Nephron (organoid): ENCODE measurements around the gene AGPAT3.

Experiments used
- H3K27ac Mint-ChIP-seq, 3 experiments: 2 replicates each; pipeline ENCODE4 v1.8.0; 2020; ENCODE audit warnings: mixed read lengths in 3 of 3, mild to moderate bottlenecking in 2 of 3, moderate library complexity in 1 of 3
- H3K27me3 Mint-ChIP-seq: 2 replicates; pipeline ENCODE4 v1.8.0; 2021; ENCODE audit warnings: low read depth, mild to moderate bottlenecking, moderate library complexity, mixed read lengths
- H3K36me3 Mint-ChIP-seq: 2 replicates; pipeline ENCODE4 v1.8.0; 2020; ENCODE audit warnings: low read depth, mixed read lengths
- H3K4me1 Mint-ChIP-seq: 2 replicates; pipeline ENCODE4 v1.8.0; 2020; ENCODE audit warnings: mixed read lengths
- H3K4me3 Mint-ChIP-seq, 3 experiments: 2 replicates each; pipeline ENCODE4 v1.8.0; 2020; ENCODE audit warnings: mild to moderate bottlenecking in 3 of 3, mixed read lengths in 3 of 3, moderate library complexity in 2 of 3
- H3K9me3 Mint-ChIP-seq: 2 replicates; pipeline ENCODE4 v1.8.0; 2020; ENCODE audit warnings: mixed read lengths
- TF ChIP-seq, protein P1 (sequence below), 3 experiments: fragments of 200-600 bp; sonication (generic); IDR thresholded peaks; one replicate each; pipeline ENCODE4 v1.5.0; 2021; ENCODE audit warnings: antibody characterized with exemption in 3 of 3; ENCODE audit not compliant: unreplicated experiment in 3 of 3

Gene AGPAT3

DNA sequence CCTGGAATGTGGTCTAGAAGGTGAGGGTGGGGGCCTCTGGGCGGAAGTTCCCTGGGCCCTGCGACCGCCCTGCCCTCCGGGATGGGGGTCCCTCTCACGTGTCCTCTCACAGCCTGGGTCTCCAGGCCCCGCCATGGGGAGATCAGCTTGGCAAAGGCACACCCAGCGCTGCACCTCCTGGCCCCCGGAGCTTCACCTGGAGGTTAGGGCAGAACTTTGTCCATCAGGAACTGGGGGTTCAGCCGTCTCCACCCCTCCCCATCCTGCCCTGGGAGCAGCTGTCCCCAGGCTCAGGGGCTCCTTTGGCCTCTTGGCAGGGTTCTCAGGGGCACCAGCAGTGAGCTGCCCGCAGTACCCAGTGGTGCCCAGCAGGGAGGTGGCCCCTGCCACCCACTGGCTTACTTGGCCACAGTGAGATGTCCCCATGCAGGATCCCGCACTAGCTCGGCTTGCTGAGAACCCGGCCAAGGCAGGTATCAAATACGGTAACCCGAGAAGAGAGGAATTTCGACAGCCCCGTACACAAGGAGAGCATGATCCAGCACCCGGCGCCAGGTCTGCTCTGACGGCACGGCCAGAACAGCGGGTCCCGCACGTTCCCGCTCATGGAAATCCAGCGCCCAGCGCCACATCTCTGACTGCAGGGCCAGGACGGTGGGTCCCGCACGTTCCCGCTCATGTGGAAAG, 38.9 kb upstream of the AGPAT3 start:
- no peaks in the 10 kb centered on the region for H3K36me3 Mint-ChIP-seq
- peaks cover 6% of the 10 kb centered on the region for H3K9me3 Mint-ChIP-seq
- peaks cover 10% of the 10 kb centered on the region for H3K27me3 Mint-ChIP-seq
- H3K27ac Mint-ChIP-seq = no peak overlapping the region
- no peaks in the 10 kb centered on the region for H3K4me1 Mint-ChIP-seq
- TF ChIP-seq, protein P1, sequence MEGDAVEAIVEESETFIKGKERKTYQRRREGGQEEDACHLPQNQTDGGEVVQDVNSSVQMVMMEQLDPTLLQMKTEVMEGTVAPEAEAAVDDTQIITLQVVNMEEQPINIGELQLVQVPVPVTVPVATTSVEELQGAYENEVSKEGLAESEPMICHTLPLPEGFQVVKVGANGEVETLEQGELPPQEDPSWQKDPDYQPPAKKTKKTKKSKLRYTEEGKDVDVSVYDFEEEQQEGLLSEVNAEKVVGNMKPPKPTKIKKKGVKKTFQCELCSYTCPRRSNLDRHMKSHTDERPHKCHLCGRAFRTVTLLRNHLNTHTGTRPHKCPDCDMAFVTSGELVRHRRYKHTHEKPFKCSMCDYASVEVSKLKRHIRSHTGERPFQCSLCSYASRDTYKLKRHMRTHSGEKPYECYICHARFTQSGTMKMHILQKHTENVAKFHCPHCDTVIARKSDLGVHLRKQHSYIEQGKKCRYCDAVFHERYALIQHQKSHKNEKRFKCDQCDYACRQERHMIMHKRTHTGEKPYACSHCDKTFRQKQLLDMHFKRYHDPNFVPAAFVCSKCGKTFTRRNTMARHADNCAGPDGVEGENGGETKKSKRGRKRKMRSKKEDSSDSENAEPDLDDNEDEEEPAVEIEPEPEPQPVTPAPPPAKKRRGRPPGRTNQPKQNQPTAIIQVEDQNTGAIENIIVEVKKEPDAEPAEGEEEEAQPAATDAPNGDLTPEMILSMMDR (IDR thresholded peaks at IDR 0.05; ENCODE audit: unreplicated experiment in 3 of 3) = peak in 1 of 3 experiments; percentile 13
- peak overlapping the region in 2 of 3 experiments; percentile 24 to 27 for H3K4me3 Mint-ChIP-seq

DNA sequence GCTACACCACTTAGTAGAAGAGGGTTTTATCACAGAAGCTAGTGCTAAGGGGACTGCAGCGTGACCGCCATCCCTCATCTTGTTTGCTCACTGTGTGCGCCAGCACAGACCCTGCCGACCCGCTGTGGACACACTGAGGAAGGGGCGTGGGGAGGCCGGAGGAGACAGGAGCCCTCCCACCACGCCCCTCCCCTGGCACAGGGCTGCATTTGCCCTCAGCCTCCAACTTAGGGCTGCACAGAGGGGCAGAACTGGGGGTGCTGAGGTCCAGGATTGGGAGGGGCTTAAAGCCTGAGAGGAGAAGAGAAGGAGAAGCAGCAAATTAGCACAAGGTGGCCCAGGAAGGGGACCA, 38.4 kb upstream of the AGPAT3 start:
- Mint-ChIP-seq H3K27me3 (peaks cover 10% of the 10 kb centered on the region), H3K4me1 (no peaks in the 10 kb centered on the region), H3K4me3 (peak overlapping the region in 2 of 3 experiments; percentile 24 to 27), H3K36me3 (no peaks in the 10 kb centered on the region), H3K27ac (no peak overlapping the region), H3K9me3 (peaks cover 6% of the 10 kb centered on the region)
- TF ChIP-seq, protein P1 (IDR thresholded peaks at IDR 0.05; ENCODE audit: unreplicated experiment in 3 of 3) = no peak

DNA sequence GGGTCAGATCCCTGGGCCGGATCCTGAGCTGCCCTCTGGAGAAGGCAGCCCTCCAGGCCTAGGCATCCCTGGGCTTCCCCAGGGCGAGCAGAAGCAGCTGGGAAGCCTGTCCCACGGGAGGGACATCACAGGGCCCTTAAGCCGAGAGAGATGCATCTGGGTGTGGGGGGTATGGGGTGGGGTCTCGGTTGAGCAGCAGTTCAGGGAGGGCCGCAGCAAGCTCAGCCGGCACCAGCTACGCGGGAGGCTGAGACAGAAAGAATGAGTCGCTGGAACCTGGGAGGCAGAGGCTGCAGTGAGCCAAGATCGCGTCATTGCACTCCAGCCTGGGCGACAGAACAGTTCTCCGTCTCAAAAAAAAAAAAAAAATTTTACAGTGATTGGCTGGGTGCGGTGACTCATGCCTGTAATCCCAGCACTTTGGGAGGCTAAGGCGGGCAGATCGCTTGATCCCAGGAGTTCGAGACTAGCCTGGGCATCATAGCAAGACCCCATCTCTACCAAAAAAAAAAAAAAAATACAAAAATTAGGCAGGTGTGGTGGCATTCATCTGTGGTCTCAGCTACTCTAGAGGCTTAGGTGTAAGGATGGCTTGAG, 37.9 kb upstream of the AGPAT3 start:
- no peaks in the 10 kb centered on the region for H3K36me3 Mint-ChIP-seq
- peaks cover 6% of the 10 kb centered on the region for H3K9me3 Mint-ChIP-seq
- H3K4me3 Mint-ChIP-seq = no peak overlapping the region
- TF ChIP-seq, protein P1 (IDR thresholded peaks at IDR 0.05; ENCODE audit: unreplicated experiment in 3 of 3) = no peak
- H3K27me3 Mint-ChIP-seq = peaks cover 10% of the 10 kb centered on the region
- H3K27ac Mint-ChIP-seq = no peak overlapping the region
- no peaks in the 10 kb centered on the region for H3K4me1 Mint-ChIP-seq

DNA sequence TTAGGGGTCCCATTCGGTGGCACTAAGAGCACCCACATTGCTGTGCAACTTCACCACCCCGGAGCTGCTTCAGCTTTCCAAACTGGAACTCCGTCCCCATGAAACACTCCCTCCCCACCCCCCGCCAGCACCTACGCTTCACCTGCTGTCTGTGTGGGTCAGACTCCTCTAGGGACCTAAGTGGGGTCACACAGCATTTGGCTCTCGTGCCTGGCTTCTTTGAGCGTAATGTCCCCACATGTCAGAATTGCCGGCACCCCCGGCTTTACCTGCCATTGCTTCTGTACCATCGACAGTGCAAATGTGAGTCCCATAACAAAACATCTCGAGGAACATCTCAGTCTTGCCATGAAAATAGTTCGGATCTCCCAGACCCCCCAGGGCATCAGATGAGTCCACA, 35.9 kb upstream of the AGPAT3 start:
- Mint-ChIP-seq H3K27ac (no peak overlapping the region), H3K4me3 (no peak overlapping the region), H3K9me3 (peaks cover 9% of the 10 kb centered on the region), H3K36me3 (no peaks in the 10 kb centered on the region), H3K4me1 (no peaks in the 10 kb centered on the region), H3K27me3 (peaks cover 10% of the 10 kb centered on the region)
- TF ChIP-seq, protein P1 (IDR thresholded peaks at IDR 0.05; ENCODE audit: unreplicated experiment in 3 of 3) = no peak

DNA sequence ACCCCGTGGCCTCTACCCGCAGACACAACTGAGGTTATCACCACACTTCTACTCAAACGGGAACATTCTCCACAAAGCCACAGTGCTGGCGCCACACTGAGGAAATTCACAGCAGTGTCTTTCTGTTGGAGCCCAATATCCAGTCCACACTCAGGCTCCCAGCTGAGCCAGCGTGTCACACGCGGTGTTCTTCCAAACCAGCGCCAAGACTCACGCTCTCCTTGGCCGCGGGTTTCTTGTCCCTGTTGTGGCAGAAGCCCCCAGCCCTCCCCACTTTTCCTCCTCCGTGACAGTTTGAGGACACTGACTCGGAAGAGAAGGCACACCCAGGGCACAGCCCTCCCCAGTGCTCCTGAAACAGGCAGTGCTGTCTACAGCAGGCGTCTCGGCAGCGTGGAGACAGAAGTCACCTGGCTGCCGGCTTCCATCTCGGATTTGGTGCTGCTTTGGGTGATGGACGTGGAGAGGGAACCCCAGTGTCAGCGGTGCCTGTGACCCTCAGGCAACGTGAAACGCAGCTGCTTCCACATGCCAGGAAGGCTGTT, 35.4 kb upstream of the AGPAT3 start:
- no peak overlapping the region for H3K27ac Mint-ChIP-seq
- H3K36me3 Mint-ChIP-seq = no peaks in the 10 kb centered on the region
- TF ChIP-seq, protein P1 (IDR thresholded peaks at IDR 0.05; ENCODE audit: unreplicated experiment in 3 of 3) = no peak
- no peak overlapping the region for H3K4me3 Mint-ChIP-seq
- peaks cover 5% of the 10 kb centered on the region for H3K9me3 Mint-ChIP-seq
- no peaks in the 10 kb centered on the region for H3K4me1 Mint-ChIP-seq
- H3K27me3 Mint-ChIP-seq = peaks cover 11% of the 10 kb centered on the region
